Effector CD8-positive, alpha-beta T cell (primary cell): ENCODE data around the gene CHP1.
"Not testable (repeated sequence)": the region's sequence is repeated elsewhere in the genome, so short reads cannot be mapped to it uniquely, and the experiment has no call there.

ENCODE experiments used
- DNase-seq: peaks from one replicate; lab custom pipeline; 2025; lab: John Stamatoyannopoulos, UW

Gene CHP1

DNA sequence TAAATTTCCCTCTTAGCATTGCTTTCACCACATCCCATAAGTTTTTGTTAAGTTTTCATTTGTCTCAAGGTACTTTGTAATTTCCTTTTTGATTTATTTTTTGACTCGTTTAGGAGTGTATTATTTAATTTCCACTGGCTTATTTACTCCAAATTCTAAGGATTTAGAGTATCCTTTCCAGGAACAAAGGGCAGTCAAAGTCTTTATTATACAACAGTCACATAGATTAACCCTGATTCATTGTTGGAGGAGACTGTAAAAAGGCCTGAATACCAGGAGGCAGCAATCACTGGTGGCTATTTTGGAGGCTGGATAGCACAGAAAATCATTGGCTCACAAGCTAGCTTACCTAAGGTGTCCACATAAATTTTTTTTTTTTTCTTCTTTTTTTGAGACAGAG is 61.5 kb downstream of the CHP1 start:
- no peak for DNase-seq

DNA sequence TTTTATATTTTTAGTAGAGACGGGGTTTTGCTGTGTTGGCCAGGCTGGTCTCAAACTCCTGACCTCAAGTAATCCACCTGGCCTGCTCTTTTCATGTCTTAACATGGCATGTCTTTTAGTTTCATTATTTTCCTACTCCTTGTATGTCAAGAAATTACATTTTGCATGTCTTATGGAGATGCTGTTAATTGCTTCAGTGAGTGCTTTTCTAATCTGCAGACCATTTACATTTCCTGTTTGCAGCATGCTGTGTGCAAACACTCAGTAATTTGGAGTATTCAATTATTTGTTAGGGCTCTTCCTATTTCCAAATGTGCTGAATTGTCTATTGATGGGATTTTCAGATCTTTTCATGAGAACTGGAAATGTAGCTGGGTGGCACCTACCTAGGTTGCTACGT is 70.1 kb downstream of the CHP1 start:
- DNase-seq = not testable (repeated sequence)

DNA sequence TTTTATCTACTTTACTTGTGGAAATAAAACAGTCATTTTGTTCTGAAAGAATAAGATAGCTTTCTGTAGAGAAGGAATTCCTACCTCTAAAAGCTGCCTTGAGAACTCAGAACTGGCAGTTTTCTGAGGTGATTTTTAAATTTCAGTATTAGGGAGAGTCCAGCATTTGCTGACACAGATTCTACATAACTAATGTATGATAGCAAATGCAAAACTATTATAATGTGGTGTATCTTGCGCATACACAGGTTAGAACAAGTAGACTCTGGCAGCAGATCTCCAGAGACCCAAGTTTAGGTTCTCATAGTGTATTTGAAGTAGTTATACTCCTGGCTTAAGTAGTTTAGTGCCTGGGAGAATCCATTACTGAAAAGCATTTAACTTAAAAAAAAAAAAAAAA is 70.5 kb downstream of the CHP1 start:
- no peak for DNase-seq

DNA sequence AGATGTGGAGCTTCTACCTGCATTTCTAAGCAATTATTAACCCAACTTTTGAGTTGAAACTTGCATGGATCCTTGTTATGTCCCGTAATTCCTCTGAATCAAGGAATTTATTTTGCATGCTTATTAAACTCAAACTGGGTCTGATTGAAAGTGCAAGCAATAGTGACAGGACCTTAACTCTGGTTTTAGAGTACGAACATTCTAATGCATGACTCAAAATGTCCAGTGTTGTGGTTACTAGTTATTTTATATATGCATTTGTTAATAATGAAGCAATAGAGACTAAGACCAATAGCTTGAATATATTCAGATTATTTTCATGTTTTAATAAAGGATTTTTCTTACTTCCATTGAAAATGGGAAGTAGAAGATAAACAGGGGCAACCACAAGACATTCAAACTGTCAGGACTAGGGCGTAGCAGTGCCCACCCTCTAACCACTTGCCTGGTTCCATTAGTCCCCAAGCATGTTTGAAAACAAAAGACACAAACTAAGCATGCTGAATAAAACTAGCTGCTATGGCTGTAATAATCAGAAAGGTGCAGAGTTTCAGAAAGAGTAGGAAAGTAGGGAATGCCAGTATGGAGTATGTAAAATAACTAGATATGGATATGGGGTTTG is 73.2 kb downstream of the CHP1 start:
- no peak for DNase-seq

DNA sequence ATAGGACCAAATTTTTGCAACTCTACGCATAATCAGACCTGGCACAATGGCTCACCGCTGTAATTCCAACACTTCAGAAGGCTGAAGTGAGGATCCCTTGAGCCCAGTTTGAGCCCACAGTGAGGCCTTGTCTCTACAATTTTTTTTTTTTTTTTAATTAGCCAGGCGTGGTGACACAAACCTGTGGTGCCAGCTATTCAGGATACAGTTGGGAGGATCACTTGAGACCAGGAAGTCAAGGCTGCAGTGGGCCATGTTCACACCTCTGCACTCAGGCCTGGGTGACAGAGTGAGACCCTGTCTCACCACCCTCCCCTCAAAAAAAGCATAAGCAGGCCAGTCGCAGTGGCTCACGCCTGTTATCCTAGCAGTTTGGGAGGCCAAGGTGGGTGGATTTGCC is 76.6 kb downstream of the CHP1 start:
- no peak for DNase-seq

DNA sequence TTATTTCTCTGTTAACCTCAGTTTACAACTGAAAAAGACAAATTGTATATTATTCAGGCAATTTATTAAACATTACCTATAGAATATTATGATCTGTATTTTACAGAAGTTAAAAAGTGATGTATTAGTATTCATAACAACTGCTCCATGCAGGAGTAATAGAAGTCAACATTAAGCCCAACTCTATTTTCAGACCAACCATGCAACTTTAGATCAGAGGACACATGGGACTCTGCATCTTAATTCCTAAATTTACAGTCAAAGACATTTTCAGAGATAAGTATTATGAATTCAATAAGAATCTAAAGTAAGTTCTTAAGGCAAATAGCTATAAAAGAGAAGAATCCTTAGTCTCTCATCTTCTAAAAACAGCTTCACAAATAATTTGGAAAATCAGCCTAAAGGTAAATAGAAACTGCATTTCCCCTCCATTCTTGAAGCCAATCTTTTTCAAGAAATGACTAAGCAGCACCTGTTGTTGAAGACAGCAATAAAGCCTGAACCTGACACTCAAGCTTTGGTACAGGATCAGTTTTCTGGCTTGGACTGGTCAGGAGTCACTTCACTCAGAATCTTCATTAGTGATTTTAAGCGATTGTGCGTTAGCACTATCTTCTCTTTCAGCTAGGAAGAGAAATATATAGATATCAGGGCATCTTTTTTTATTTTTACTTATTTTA is 78.3 kb downstream of the CHP1 start:
- DNase-seq = no peak

DNA sequence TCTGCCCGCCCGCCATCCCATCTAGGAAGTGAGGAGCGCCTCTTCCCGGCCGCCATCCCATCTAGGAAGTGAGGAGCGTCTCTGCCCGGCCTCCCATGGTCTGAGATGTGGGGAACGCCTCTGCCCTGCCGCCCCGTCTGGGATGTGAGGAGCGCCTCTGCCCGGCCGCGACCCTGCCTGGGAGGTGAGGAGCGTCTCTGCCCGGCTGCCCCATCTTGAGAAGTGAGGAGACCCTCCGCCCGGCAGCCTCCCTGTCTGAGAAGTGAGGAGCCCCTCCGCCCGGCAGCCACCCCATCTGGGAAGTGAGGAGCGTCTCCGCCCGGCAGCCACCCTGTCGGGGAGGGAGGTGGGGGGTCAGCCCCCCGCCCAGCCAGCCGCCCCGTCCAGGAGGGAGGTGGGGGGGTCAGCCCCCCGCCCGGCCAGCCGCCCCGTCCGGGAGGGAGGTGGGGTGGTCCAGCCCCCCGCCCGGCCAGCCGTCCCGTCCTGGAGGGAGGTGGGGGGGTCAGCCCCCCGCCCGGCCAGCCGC is 89.8 kb downstream of the CHP1 start:
- DNase-seq = not testable (repeated sequence)

DNA sequence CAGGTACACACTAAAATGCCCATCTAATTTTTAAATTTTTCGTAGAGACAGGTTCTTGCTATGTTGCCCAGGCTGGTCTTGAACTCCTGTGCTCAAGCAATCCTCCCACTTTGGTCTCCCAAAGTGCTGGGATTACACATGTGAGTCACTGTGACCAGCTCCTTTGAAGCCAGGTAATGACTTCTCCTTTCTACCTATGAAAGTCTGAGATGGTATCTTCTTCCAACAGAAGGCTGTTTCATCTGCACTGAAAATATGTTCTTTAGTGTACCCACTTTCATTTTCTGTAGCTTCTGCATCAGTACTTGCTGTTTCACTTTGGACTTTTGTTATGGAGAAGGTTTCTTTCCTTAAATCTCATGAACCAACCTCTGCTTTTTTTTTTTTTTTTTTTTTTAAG is 92.5 kb downstream of the CHP1 start:
- DNase-seq = no peak

DNA sequence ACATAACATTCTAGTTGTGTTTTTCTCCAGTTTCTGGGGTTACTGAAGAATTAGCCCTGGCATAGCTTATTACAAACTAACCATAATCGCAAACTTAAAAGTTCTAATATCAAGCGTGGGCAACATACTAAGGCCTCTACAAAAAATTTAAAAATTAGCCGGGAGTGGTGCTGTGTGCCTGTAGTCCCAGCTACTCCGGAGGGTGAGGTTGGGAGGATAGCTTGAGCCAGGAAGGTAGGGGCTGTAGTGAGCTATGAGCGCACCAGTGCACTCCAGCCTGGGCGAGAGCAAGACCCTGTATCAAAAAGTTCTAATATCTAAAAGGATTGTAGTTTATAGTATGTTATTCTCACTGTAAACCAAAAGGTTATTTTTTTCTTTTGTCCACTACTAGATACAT is 100.2 kb downstream of the CHP1 start:
- DNase-seq = no peak
